ENCODE data around the gene FMO2.

FMO2 gene

GRCh38 chr1:171185091-171185490, at the start of gene FMO2:
FMO2 (plus strand) TSS chr1:171185300; CDS start chr1:171185714, 414 bp downstream.
- H3K4me3 Mint-ChIP-seq: no peak within 1 kb of the TSS
- intact Hi-C loops (cut with micrococcal nuclease): loop anchor here (5.0 kb wide), 1 partner anchor 1258 kb away; no protein-coding TSS in a partner anchor
- no peaks in the 10 kb centered on the region for H3K27me3 Mint-ChIP-seq
- H3K36me3 Mint-ChIP-seq (ENCODE audit: low read depth): no peaks in the 10 kb centered on the region
- H3K4me1 Mint-ChIP-seq (ENCODE audit: low read depth): no peaks in the 10 kb centered on the region
- no peak within 1 kb of the TSS for H3K27ac Mint-ChIP-seq
- no peaks in the 10 kb centered on the region for H3K9me3 Mint-ChIP-seq

- Mint-ChIP-seq H3K4me1 (ENCODE audit: low read depth) (no peaks in the 10 kb centered on the region), H3K9me3 (no peaks in the 10 kb centered on the region), H3K36me3 (ENCODE audit: low read depth) (no peaks in the 10 kb centered on the region), H3K27me3 (peaks cover 2% of the 10 kb centered on the region), H3K4me3 (no peak overlapping the region), H3K27ac (no peak overlapping the region)
- intact Hi-C loops (cut with micrococcal nuclease): no loop called here
These were observed 47.5 kb upstream of the FMO2 start for GRCh38 chr1:171137580-171137979.

- peaks cover 2% of the 10 kb centered on the region for H3K27me3 Mint-ChIP-seq
- H3K4me1 Mint-ChIP-seq (ENCODE audit: low read depth): no peaks in the 10 kb centered on the region
- intact Hi-C loops (cut with micrococcal nuclease): no loop called here
These were observed 46.1 kb upstream of the FMO2 start for GRCh38 chr1:171138980-171139379.

GRCh38 chr1:171139890-171140289, 45.2 kb upstream of the FMO2 start:
- Mint-ChIP-seq H3K4me3 (no peak overlapping the region), H3K9me3 (no peaks in the 10 kb centered on the region), H3K36me3 (ENCODE audit: low read depth) (no peaks in the 10 kb centered on the region), H3K4me1 (ENCODE audit: low read depth) (no peaks in the 10 kb centered on the region), H3K27ac (no peak overlapping the region), H3K27me3 (peaks cover 2% of the 10 kb centered on the region)
- intact Hi-C loops (cut with micrococcal nuclease): no loop called here

More at GRCh38 chr1:171138980-171139379, 46.1 kb upstream of the FMO2 start:
- Mint-ChIP-seq H3K36me3 (ENCODE audit: low read depth) (no peaks in the 10 kb centered on the region), H3K4me3 (no peak overlapping the region), H3K27ac (no peak overlapping the region), H3K9me3 (no peaks in the 10 kb centered on the region)

- Mint-ChIP-seq H3K27ac (no peak overlapping the region), H3K36me3 (ENCODE audit: low read depth) (no peaks in the 10 kb centered on the region), H3K4me1 (ENCODE audit: low read depth) (no peaks in the 10 kb centered on the region), H3K4me3 (no peak overlapping the region), H3K27me3 (peaks cover 2% of the 10 kb centered on the region), H3K9me3 (no peaks in the 10 kb centered on the region)
- intact Hi-C loops (cut with micrococcal nuclease): no loop called here
These were observed 44.7 kb upstream of the FMO2 start for GRCh38 chr1:171140401-171140800.

GRCh38 chr1:171140956-171141687, 44.0 kb upstream of the FMO2 start:
- intact Hi-C loops (cut with micrococcal nuclease): no loop called here
- H3K4me1 Mint-ChIP-seq (ENCODE audit: low read depth): no peaks in the 10 kb centered on the region
- H3K9me3 Mint-ChIP-seq: no peaks in the 10 kb centered on the region
- H3K27ac Mint-ChIP-seq: no peak overlapping the region
- peaks cover 2% of the 10 kb centered on the region for H3K27me3 Mint-ChIP-seq
- no peaks in the 10 kb centered on the region for H3K36me3 Mint-ChIP-seq (ENCODE audit: low read depth)
- no peak overlapping the region for H3K4me3 Mint-ChIP-seq

GRCh38 chr1:171141688-171142415, 43.2 kb upstream of the FMO2 start:
- Mint-ChIP-seq H3K36me3 (ENCODE audit: low read depth) (no peaks in the 10 kb centered on the region), H3K27me3 (peaks cover 2% of the 10 kb centered on the region), H3K9me3 (no peaks in the 10 kb centered on the region), H3K4me3 (no peak overlapping the region), H3K27ac (no peak overlapping the region), H3K4me1 (ENCODE audit: low read depth) (no peaks in the 10 kb centered on the region)
- intact Hi-C loops (cut with micrococcal nuclease): no loop called here

GRCh38 chr1:171142416-171143385, 42.4 kb upstream of the FMO2 start:
- H3K9me3 Mint-ChIP-seq: no peaks in the 10 kb centered on the region
- no peaks in the 10 kb centered on the region for H3K36me3 Mint-ChIP-seq (ENCODE audit: low read depth)
- H3K4me1 Mint-ChIP-seq (ENCODE audit: low read depth): no peaks in the 10 kb centered on the region
- no peak overlapping the region for H3K4me3 Mint-ChIP-seq
- H3K27me3 Mint-ChIP-seq: peaks cover 2% of the 10 kb centered on the region
- intact Hi-C loops (cut with micrococcal nuclease): no loop called here
- no peak overlapping the region for H3K27ac Mint-ChIP-seq

- Mint-ChIP-seq H3K27me3 (no peaks in the 10 kb centered on the region), H3K9me3 (no peaks in the 10 kb centered on the region), H3K4me1 (ENCODE audit: low read depth) (no peaks in the 10 kb centered on the region), H3K4me3 (no peak overlapping the region), H3K27ac (no peak overlapping the region), H3K36me3 (ENCODE audit: low read depth) (no peaks in the 10 kb centered on the region)
- intact Hi-C loops (cut with micrococcal nuclease): no loop called here
These were observed 34.9 kb upstream of the FMO2 start for GRCh38 chr1:171150156-171150555.

- no peaks in the 10 kb centered on the region for H3K27me3 Mint-ChIP-seq
- H3K9me3 Mint-ChIP-seq: no peaks in the 10 kb centered on the region
- no peak overlapping the region for H3K27ac Mint-ChIP-seq
- intact Hi-C loops (cut with micrococcal nuclease): no loop called here
- no peak overlapping the region for H3K4me3 Mint-ChIP-seq
- no peaks in the 10 kb centered on the region for H3K36me3 Mint-ChIP-seq (ENCODE audit: low read depth)
- H3K4me1 Mint-ChIP-seq (ENCODE audit: low read depth): no peaks in the 10 kb centered on the region
These were observed 32.6 kb upstream of the FMO2 start for GRCh38 chr1:171152549-171152948.

GRCh38 chr1:171155484-171155883, 29.6 kb upstream of the FMO2 start:
- Mint-ChIP-seq H3K27me3 (peaks cover 2% of the 10 kb centered on the region), H3K9me3 (peaks cover 7% of the 10 kb centered on the region), H3K36me3 (ENCODE audit: low read depth) (no peaks in the 10 kb centered on the region), H3K4me1 (ENCODE audit: low read depth) (no peaks in the 10 kb centered on the region), H3K4me3 (no peak overlapping the region), H3K27ac (no peak overlapping the region)
- intact Hi-C loops (cut with micrococcal nuclease): no loop called here

- Mint-ChIP-seq H3K4me1 (ENCODE audit: low read depth) (no peaks in the 10 kb centered on the region), H3K36me3 (ENCODE audit: low read depth) (no peaks in the 10 kb centered on the region), H3K9me3 (peaks cover 7% of the 10 kb centered on the region), H3K27ac (no peak overlapping the region), H3K27me3 (peaks cover 2% of the 10 kb centered on the region), H3K4me3 (no peak overlapping the region)
- intact Hi-C loops (cut with micrococcal nuclease): no loop called here
These were observed 27.0 kb upstream of the FMO2 start for GRCh38 chr1:171158096-171158495.

GRCh38 chr1:171158551-171158950, 26.5 kb upstream of the FMO2 start:
- H3K27ac Mint-ChIP-seq: no peak overlapping the region
- H3K27me3 Mint-ChIP-seq: peaks cover 2% of the 10 kb centered on the region
- intact Hi-C loops (cut with micrococcal nuclease): no loop called here
- peaks cover 7% of the 10 kb centered on the region for H3K9me3 Mint-ChIP-seq
- no peaks in the 10 kb centered on the region for H3K36me3 Mint-ChIP-seq (ENCODE audit: low read depth)
- no peaks in the 10 kb centered on the region for H3K4me1 Mint-ChIP-seq (ENCODE audit: low read depth)
- no peak overlapping the region for H3K4me3 Mint-ChIP-seq

GRCh38 chr1:171159148-171159547, 26.0 kb upstream of the FMO2 start:
- intact Hi-C loops (cut with micrococcal nuclease): no loop called here
- Mint-ChIP-seq H3K4me3 (no peak overlapping the region), H3K36me3 (ENCODE audit: low read depth) (no peaks in the 10 kb centered on the region), H3K4me1 (ENCODE audit: low read depth) (no peaks in the 10 kb centered on the region), H3K9me3 (peaks cover 7% of the 10 kb centered on the region), H3K27ac (no peak overlapping the region), H3K27me3 (peaks cover 2% of the 10 kb centered on the region)

Data from dendritic cell treated with granulocyte-macrophage colony-stimulating factor and Interleukin-4, amounts not matched to agents 40 ng/mL and 50 ng/mL, for 4 days (primary cell).